Activated CD8-positive, alpha-beta memory T cell treated with anti-CD3 and anti-CD28 coated beads, Interleukin-2, amount 10 ng/mL, durations not matched to agents 7 days and 5 days (primary cell): ENCODE results near the gene STEEP1. TPM values are rescaled to one million over a fixed set of nuclear protein-coding genes. Genes with fewer than 3 reads are reported as not detected.
"Not testable (repeated sequence)": the region's sequence is repeated elsewhere in the genome, so short reads cannot be mapped to it uniquely, and the experiment has no call there.

Experiments
- ATAC-seq: fragments of 150-1000 bp; cut with Tn5 transposase; one replicate; pipeline ENCODE4 v1.10.0; 2021; ENCODE audit warnings: moderate library complexity
- CTCF ChIA-PET: fragments of 350-600 bp; sonication (Branson Sonifier 250); formaldehyde crosslinking; loops from one replicate; lab custom pipeline; 2021; ENCODE audit warnings: antibody characterized with exemption; lab: Charles Lee
- DNase-seq: peaks from one replicate; pipeline ENCODE4 v3.0.0-alpha.2; 2020
- H3K27ac Mint-ChIP-seq: one replicate; pipeline ENCODE4 v1.8.0; 2021; ENCODE audit warnings: mild to moderate bottlenecking, mixed read lengths
- H3K27me3 Mint-ChIP-seq: one replicate; pipeline ENCODE4 v1.8.0; 2021; ENCODE audit warnings: mixed read lengths
- H3K36me3 Mint-ChIP-seq: one replicate; pipeline ENCODE4 v1.8.0; 2021; ENCODE audit warnings: mild to moderate bottlenecking, mixed read lengths
- H3K4me1 Mint-ChIP-seq: one replicate; pipeline ENCODE4 v1.8.0; 2021; ENCODE audit warnings: mixed read lengths
- H3K4me3 Mint-ChIP-seq: one replicate; pipeline ENCODE4 v1.8.0; 2021; ENCODE audit warnings: mild to moderate bottlenecking, moderate library complexity, mixed read lengths
- H3K9me3 Mint-ChIP-seq: one replicate; pipeline ENCODE4 v1.8.0; 2022; ENCODE audit warnings: low read depth, mixed read lengths
- total RNA-seq, 2 experiments: library from RNA; stranded (reverse); gene quantifications; one replicate each; pipeline ENCODE4 v1.2.3, GENCODE V29; 2021

Gene STEEP1
- total RNA-seq, 2 experiments from 2014 or later: 18.5 to 21.4 TPM

GRCh38 chrX:119493851-119494495 lies 71.2 kb downstream of the STEEP1 start:
- ATAC-seq, H3K27me3 Mint-ChIP-seq, H3K36me3 Mint-ChIP-seq, H3K4me3 Mint-ChIP-seq, DNase-seq, H3K27ac Mint-ChIP-seq, H3K9me3 Mint-ChIP-seq: not testable (repeated sequence)
- peaks cover 14% of the 10 kb centered on the region for H3K4me1 Mint-ChIP-seq
- CTCF ChIA-PET: interaction anchor here (1.8 kb wide), 1 partner anchor 11 kb away, joined by 20 read pairs; no protein-coding TSS in a partner anchor

- no peak overlapping the region for H3K27ac Mint-ChIP-seq
- H3K27me3 Mint-ChIP-seq: no peaks in the 10 kb centered on the region
- CTCF ChIA-PET: interaction anchor here (1.3 kb wide), 1 partner anchor 10 kb away, joined by 6 read pairs; no protein-coding TSS in a partner anchor
- no peaks in the 10 kb centered on the region for H3K36me3 Mint-ChIP-seq
- DNase-seq (no peak), ATAC-seq (no peak)
- H3K4me3 Mint-ChIP-seq: no peak overlapping the region
- H3K9me3 Mint-ChIP-seq: no peaks in the 10 kb centered on the region
- H3K4me1 Mint-ChIP-seq: peaks cover 14% of the 10 kb centered on the region
These were observed 72.7 kb downstream of the STEEP1 start for GRCh38 chrX:119492463-119492862.

GRCh38 chrX:119489212-119490074 lies 75.8 kb downstream of the STEEP1 start:
- Mint-ChIP-seq H3K27me3 (no peaks in the 10 kb centered on the region), H3K9me3 (no peaks in the 10 kb centered on the region), H3K4me1 (no peaks in the 10 kb centered on the region), H3K27ac (no peak overlapping the region), H3K4me3 (no peak overlapping the region), H3K36me3 (no peaks in the 10 kb centered on the region)
- CTCF ChIA-PET: interaction anchor here (0.8 to 1.6 kb wide), 6 partner anchors 11 to 121 kb away, joined by 3 to 6 read pairs (median 3); no protein-coding TSS in a partner anchor
- no peak for ATAC-seq
- DNase-seq: no peak

- Mint-ChIP-seq H3K9me3 (no peaks in the 10 kb centered on the region), H3K4me3 (no peak overlapping the region), H3K36me3 (no peaks in the 10 kb centered on the region), H3K27ac (no peak overlapping the region), H3K4me1 (no peaks in the 10 kb centered on the region), H3K27me3 (no peaks in the 10 kb centered on the region)
- peak; percentile 40 for DNase-seq
- ATAC-seq: peak; percentile 30
- CTCF ChIA-PET: interaction anchor here (0.8 to 1.6 kb wide), 6 partner anchors 12 to 245 kb away, joined by 3 to 6 read pairs (median 3); no protein-coding TSS in a partner anchor
These were observed 76.5 kb downstream of the STEEP1 start for GRCh38 chrX:119488749-119489148.

Other genes starting within 250 kb of the STEEP1 start
- 1 to 10 TPM; 8.0 to 8.9 TPM for gene SLC25A43, start 166.1 kb downstream of the STEEP1 start, total RNA-seq
- gene SLC25A5, start 97.0 kb downstream of the STEEP1 start, total RNA-seq: 100 to 1,000 TPM; 434 to 517 TPM
- 10 to 100 TPM; 81.2 to 84.8 TPM for gene UBE2A, start 9.2 kb upstream of the STEEP1 start, total RNA-seq
- gene NKRF, start 41.0 kb upstream of the STEEP1 start, total RNA-seq: 10 to 100 TPM; 16.9 to 22.0 TPM
- gene SEPTIN6, start 127.8 kb upstream of the STEEP1 start, total RNA-seq: 100 to 1,000 TPM; 236 to 263 TPM
- 1 to 10 TPM; 2.1 to 4.7 TPM for gene SOWAHD, start 193.2 kb upstream of the STEEP1 start, total RNA-seq
- 1,000 to 10,000 TPM; 1,797 to 1,809 TPM for gene RPL39, start 226.2 kb upstream of the STEEP1 start, total RNA-seq